GM12878 (cell line): Measurements from ENCODE around the gene CSDE1. TPM values are rescaled to one million over a fixed set of nuclear protein-coding genes. Genes with fewer than 3 reads are reported as not detected.

Experiments
- ATAC-seq: fragments of 200-7000 bp; cut with Tn5 transposase; 3 replicates; pipeline ENCODE4 v1.9.1; 2020; ENCODE audit warnings: mild to moderate bottlenecking, moderate library complexity
- BruUV-seq: library from RNA; stranded (reverse); fragments of 400-500 nt; replicated peaks from 2 replicates; lab custom pipeline; 2021; lab: Mats Ljungman, UMichigan
- CTCF ChIA-PET: fragments of 300-600 bp; sonication (Branson Sonifier 250); formaldehyde crosslinking; extraction: SDS; loops from one replicate; lab custom pipeline; 2021; ENCODE audit warnings: inconsistent platforms; lab: Yijun Ruan, JAX
- POLR2A ChIA-PET: fragments of 350-600 bp; formaldehyde crosslinking; extraction: SDS; loops from one replicate; lab custom pipeline; 2021; ENCODE audit warnings: inconsistent platforms; lab: Charles Lee
- RAD21 ChIA-PET: fragments of 300-600 bp; sonication (Branson Sonifier 250); formaldehyde crosslinking; loops from one replicate; lab custom pipeline; 2023; ENCODE audit warnings: antibody characterized with exemption; ENCODE audit not compliant: unreplicated experiment; lab: Charles Lee
- SMC1A ChIA-PET: fragments of 300-600 bp; sonication (Branson Sonifier 250); formaldehyde crosslinking; loops from one replicate; lab custom pipeline; 2023; ENCODE audit not compliant: unreplicated experiment, uncharacterized antibody; lab: Charles Lee
- DNase-seq: peaks from one replicate; pipeline ENCODE4 v3.0.0-alpha.2; 2011; ENCODE audit warnings: low read depth, low spot score
- FAIRE-seq: peaks from 3 replicates; lab custom pipeline; 2011; peaks lifted over from hg19 to GRCh38; lab: Jason Lieb, UNC
- H2AFZ ChIP-seq: 2 replicates; pipeline ENCODE4 v1.6.0; 2011; ENCODE audit warnings: low read depth, low read length, control low read depth; ENCODE audit not compliant: control insufficient read depth
- H3K27ac ChIP-seq: 2 replicates; pipeline ENCODE4 v1.5.1; 2011; ENCODE audit warnings: control low read depth; ENCODE audit not compliant: control insufficient read depth, insufficient read depth
- H3K27me3 ChIP-seq, 2 experiments: replicated peaks in 1 of 2; 2 replicates each; pipeline versions ENCODE4 v1.6.0 to v1.6.1; 2011; ENCODE audit warnings: low read length in 1 of 2; ENCODE audit not compliant: control insufficient read depth in 2 of 2, insufficient read depth in 2 of 2
- H3K36me3 ChIP-seq, 2 experiments: 2 replicates each; pipeline ENCODE4 v1.5.1; 2011; ENCODE audit warnings: low read length in 1 of 2; ENCODE audit not compliant: control insufficient read depth in 2 of 2, insufficient read depth in 2 of 2
- H3K4me1 ChIP-seq: 2 replicates; pipeline ENCODE4 v1.6.1; 2011; ENCODE audit warnings: mild to moderate bottlenecking, low read length, moderate library complexity, mixed read lengths; ENCODE audit not compliant: control insufficient read depth, insufficient read depth
- H3K4me2 ChIP-seq: 2 replicates; pipeline ENCODE4 v1.6.0; 2011; ENCODE audit warnings: control low read depth; ENCODE audit not compliant: control insufficient read depth, insufficient read depth
- H3K4me3 ChIP-seq: fragments of 200-600 bp; sonication (generic); 2 replicates; pipeline ENCODE4 v1.5.1; 2016
- H3K79me2 ChIP-seq: 2 replicates; pipeline ENCODE4 v1.6.0; 2011; ENCODE audit warnings: low read length; ENCODE audit not compliant: control insufficient read depth, insufficient read depth
- H3K9ac ChIP-seq: 2 replicates; pipeline ENCODE4 v1.8.0; 2011; ENCODE audit warnings: low read length, control low read depth, mixed read lengths; ENCODE audit not compliant: control insufficient read depth, insufficient read depth
- H3K9me3 ChIP-seq: replicated peaks from 3 replicates; pipeline ENCODE4 v1.5.1; 2011; ENCODE audit warnings: mild to moderate bottlenecking, low read length; ENCODE audit not compliant: control insufficient read depth, insufficient read depth
- H4K20me1 ChIP-seq: 2 replicates; pipeline ENCODE4 v1.6.0; 2011; ENCODE audit not compliant: control insufficient read depth, insufficient read depth
- ASH2L ChIP-seq: fragments of 300-600, 200-600 bp; sonication (generic); IDR thresholded peaks from 2 replicates; pipeline ENCODE4 v1.6.1; 2017; ENCODE audit warnings: low read depth, mild to moderate bottlenecking, borderline replicate concordance
- CEBPZ ChIP-seq: fragments of 150-350 bp; IDR thresholded peaks from 2 replicates; pipeline ENCODE4 v1.6.1; 2016; ENCODE audit warnings: low read depth, low read length
- CHD2 ChIP-seq: IDR thresholded peaks from 2 replicates; pipeline ENCODE4 v1.6.1; 2011; ENCODE audit warnings: low read depth, low read length, improper control_type of control experiment, borderline replicate concordance
- FOS ChIP-seq: IDR thresholded peaks from 3 replicates; pipeline ENCODE4 v1.6.1; 2011; ENCODE audit warnings: borderline replicate concordance; ENCODE audit not compliant: insufficient read length; ENCODE audit errors: extremely low read depth
- IKZF2 ChIP-seq, 2 experiments: fragments of 450-650 bp; IDR thresholded peaks; 2 replicates each; pipeline ENCODE4 v1.6.1; 2017; ENCODE audit warnings: mild to moderate bottlenecking in 2 of 2, moderate library complexity in 2 of 2
- IRF3 ChIP-seq: fragments of 450-650 bp; IDR thresholded peaks from 2 replicates; pipeline ENCODE4 v1.6.1; 2014; ENCODE audit warnings: mild to moderate bottlenecking
- MEF2A ChIP-seq: IDR thresholded peaks from 2 replicates; pipeline ENCODE4 v1.6.1; 2011; ENCODE audit warnings: low read depth, mild to moderate bottlenecking, low read length, moderate library complexity; ENCODE audit not compliant: insufficient read depth
- MTA3 ChIP-seq: IDR thresholded peaks from 2 replicates; pipeline ENCODE4 v1.6.1; 2012; ENCODE audit warnings: low read length, inconsistent platforms, borderline replicate concordance
- MYB ChIP-seq: fragments of 150-350 bp; IDR thresholded peaks from 2 replicates; pipeline ENCODE4 v1.6.1; 2014; ENCODE audit warnings: mild to moderate bottlenecking, low read depth, low read length, borderline replicate concordance
- NRF1 ChIP-seq: conservative IDR thresholded peaks from 2 replicates; pipeline ENCODE4 v1.6.1; 2011; ENCODE audit warnings: mild to moderate bottlenecking, low read depth, low read length, improper control_type of control experiment
- POU2F2 ChIP-seq: IDR thresholded peaks from 3 replicates; pipeline ENCODE4 v1.6.1; 2011; ENCODE audit warnings: low read depth, mild to moderate bottlenecking, low read length, borderline replicate concordance
- TBL1XR1 ChIP-seq: IDR thresholded peaks from 2 replicates; pipeline ENCODE4 v1.6.1; 2012; ENCODE audit warnings: low read depth, low read length, improper control_type of control experiment
- TCF3 ChIP-seq: IDR thresholded peaks from 2 replicates; pipeline ENCODE4 v1.6.1; 2012; ENCODE audit warnings: low read depth, mild to moderate bottlenecking, low read length, borderline replicate concordance; ENCODE audit not compliant: insufficient read depth
- ZNF207 ChIP-seq: fragments of 450-650 bp; IDR thresholded peaks from 2 replicates; pipeline ENCODE4 v1.6.1; 2014; ENCODE audit warnings: antibody characterized with exemption, mild to moderate bottlenecking, borderline replicate concordance
- ZZZ3 ChIP-seq: IDR thresholded peaks from 2 replicates; pipeline ENCODE4 v1.6.1; 2011; ENCODE audit warnings: low read depth; ENCODE audit not compliant: control insufficient read depth, insufficient read length
- WGBS: methylation state at CpG from one replicate; pipeline ENCODE4 v1.1.6; 2016; ENCODE audit warnings: low lambda C conversion rate; ENCODE audit not compliant: insufficient replicate concordance, insufficient coverage; ENCODE audit errors: missing lambda C conversion rate; 5-methylcytosine and 5-hydroxymethylcytosine counted together
- in situ Hi-C: fragments of 300-500 bp; cut with MboI; formaldehyde crosslinking; loops from 9 replicates; pipeline ENCODE4 v1.14.3; 2018; ENCODE audit warnings: mixed read lengths
- intact Hi-C: fragments of 100-400 bp; cut with micrococcal nuclease; formaldehyde crosslinking; loops from one replicate; pipeline ENCODE4 v1.14.2; 2022; ENCODE audit not compliant: unreplicated experiment
- polyA plus RNA-seq, 11 experiments: library from polyadenylated mRNA; depleted of rRNA in 4 of 11; unstranded in 6 of 11; stranded (reverse) in 5 of 11; fragments of >200 nt; fragmentation: Nextera tagmentation in 4 of 11; fragmentation: Illumina TruSeq in 1 of 11; extraction: Ambion mirVana in 4 of 11; extraction: Trizol in 1 of 11; gene quantifications; 1 replicate in 1 of 11; 2 replicates in 10 of 11; pipeline versions ENCODE4 v1.2.1 to v1.2.3, GENCODE V29; 2011 to 2016; ENCODE audit warnings: inconsistent platforms in 2 of 11, missing spikeins in 2 of 11, low read depth in 1 of 11
- total RNA-seq, 4 experiments: library from RNA; depleted of rRNA in 3 of 4; stranded (reverse); fragments of >200 nt in 3 of 4; fragmentation: Illumina TruSeq in 1 of 4; extraction: Trizol in 1 of 4; gene quantifications; 2 replicates each; pipeline versions ENCODE4 v1.2.1 to v1.2.3, GENCODE V29; 2013 to 2021

The CSDE1 gene
- total and polyA plus RNA-seq, 10 of the 15 experiments (the other 5 are each of a cell fraction or from before 2014, with no cell fraction given), result 130 to 390 (median 246) TPM

GRCh38 chr1:114756009-114756892 lies 1.5 kb downstream of the CSDE1 start (continued):
- TF ChIP-seq TCF3 (no peak), IKZF2 (IDR thresholded peaks at IDR 0.05) (peak in 1 of 2 experiments; percentile 32; a peak in 1 of 4 replicates), MEF2A (peak; percentile 89), ZNF207 (no peak), FOS (no peak), CHD2 (no peak), ASH2L (no peak)
- TF ChIP-seq, all 136 proteins: peak for 23

GRCh38 chr1:114755006-114755931 lies 2.5 kb downstream of the CSDE1 start:
- POLR2A ChIA-PET, result interaction anchor here (1.0 to 6.8 kb wide), 5 partner anchors 24 to 825 kb away, joined by 3 to 36 read pairs (median 4); partner anchors contain the start of genes NRAS, SIKE1 and TRIM33
- Histone ChIP-seq H3K4me2 (peak overlapping the region; percentile 89), H3K79me2 (peaks cover 75% of the 10 kb centered on the region), H3K9ac (peak overlapping the region; percentile 42; the same call in 1 of the 2 replicates), H3K36me3 (no peaks in the 10 kb centered on the region; a peak in 1 of 4 replicates), H4K20me1 (peaks cover 8% of the 10 kb centered on the region), H2AFZ (no peak overlapping the region), H3K4me3 (peak overlapping the region; percentile 96), H3K9me3 (no peaks in the 10 kb centered on the region), H3K4me1 (peaks cover 26% of the 10 kb centered on the region), H3K27me3 (no peaks in the 10 kb centered on the region), H3K27ac (peak overlapping the region; percentile 99)
- ATAC-seq, result no peak
- in situ Hi-C loops, result no loop called here
- RAD21 ChIA-PET, result interaction anchor here (1.0 to 1.4 kb wide), 2 partner anchors 10 to 39 kb away, joined by 3 read pairs; partner anchors contain the start of gene NRAS
- WGBS, result 40% methylated on average over 7 of the region's 7 CpGs
- no peak for FAIRE-seq
- BruUV-seq, result no TSS peak
- SMC1A ChIA-PET, result interaction anchor here (0.7 to 3.3 kb wide), 8 partner anchors 11 to 875 kb away, joined by 3 to 24 read pairs (median 3); partner anchors contain the start of genes NRAS and SIKE1
- DNase-seq, result no peak
- CTCF ChIA-PET, result interaction anchor here (0.6 to 1.5 kb wide), 2 partner anchors 35 to 39 kb away, joined by 4 read pairs; partner anchors contain the start of gene NRAS
- intact Hi-C loops, result loop anchor here (5.0 kb wide), 1 partner anchor 243 kb away; the partner anchor contains the start of gene TRIM33
- TF ChIP-seq TBL1XR1, result no peak
- no peak for TF ChIP-seq CEBPZ
- no peak for TF ChIP-seq IRF3
- TF ChIP-seq ZZZ3, result no peak
- no peak for TF ChIP-seq POU2F2
- no peak for TF ChIP-seq MTA3
- TF ChIP-seq MYB, result no peak
- TF ChIP-seq NRF1, result no peak
